ENCODE measurements around the gene ARHGAP33. TPM values are rescaled to one million over a fixed set of nuclear protein-coding genes. Genes with fewer than 3 reads are reported as not detected.

ARHGAP33 gene
- total RNA-seq, 3 donors from 2014 or later = 14.4 to 16.0 (median 14.6) TPM

DNA sequence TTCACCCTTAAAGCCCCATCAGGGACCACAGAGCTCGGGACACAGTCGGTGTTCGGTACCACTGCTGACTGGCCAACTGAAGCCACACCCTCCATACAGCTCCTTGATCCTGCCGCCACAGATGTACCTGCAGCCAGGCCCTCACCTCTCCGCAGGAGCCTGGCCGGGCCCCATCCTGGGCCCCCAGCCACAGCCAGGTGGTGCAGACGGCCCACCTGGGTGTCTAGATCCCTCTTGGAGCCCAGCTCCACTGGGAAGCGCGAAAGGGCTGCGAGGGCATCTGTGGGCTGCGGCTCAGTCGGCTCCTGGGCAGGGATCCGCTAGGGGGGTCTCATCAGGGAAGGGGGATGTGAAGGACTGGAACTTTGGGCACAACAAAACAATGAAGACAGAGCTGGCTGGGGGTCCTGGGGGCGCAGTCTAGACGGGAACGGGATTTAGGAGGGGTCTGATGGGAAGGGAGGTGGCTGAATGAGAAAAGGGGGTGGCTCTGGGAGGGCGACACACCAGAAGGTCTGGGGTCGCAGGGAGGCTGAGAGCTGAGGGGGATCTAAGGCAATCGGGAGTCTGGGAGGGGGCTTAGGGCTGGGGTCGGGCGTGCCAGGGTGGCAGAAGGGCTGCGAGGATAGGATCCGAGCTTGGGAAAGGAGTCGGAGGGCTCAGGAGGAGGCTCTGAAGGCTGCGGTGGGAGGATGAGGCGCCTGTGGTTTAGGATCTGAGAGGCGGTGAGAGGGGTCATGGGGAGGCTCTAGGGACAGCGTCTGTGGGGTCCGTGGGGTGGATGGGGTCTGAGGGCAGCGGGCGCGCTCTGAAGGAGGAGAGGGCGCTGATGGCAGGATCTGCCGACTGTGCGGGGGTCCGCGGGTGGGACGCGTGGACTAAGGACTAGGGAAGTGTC, 21.5 kb downstream of the ARHGAP33 start:
- Histone ChIP-seq H3K36me3 (ENCODE audit: low read depth) (no peaks in the 10 kb centered on the region), H3K9me3 (no peaks in the 10 kb centered on the region), H3K4me3 (no peak overlapping the region), H3K4me1 (ENCODE audit: low read depth) (no peaks in the 10 kb centered on the region)
- intact Hi-C loops (cut with DNase I, micrococcal nuclease) = no loop called here
- ATAC-seq (no peak), DNase-seq (peak in 1 of 3 donors; percentile 19)
- TF ChIP-seq, protein P1, sequence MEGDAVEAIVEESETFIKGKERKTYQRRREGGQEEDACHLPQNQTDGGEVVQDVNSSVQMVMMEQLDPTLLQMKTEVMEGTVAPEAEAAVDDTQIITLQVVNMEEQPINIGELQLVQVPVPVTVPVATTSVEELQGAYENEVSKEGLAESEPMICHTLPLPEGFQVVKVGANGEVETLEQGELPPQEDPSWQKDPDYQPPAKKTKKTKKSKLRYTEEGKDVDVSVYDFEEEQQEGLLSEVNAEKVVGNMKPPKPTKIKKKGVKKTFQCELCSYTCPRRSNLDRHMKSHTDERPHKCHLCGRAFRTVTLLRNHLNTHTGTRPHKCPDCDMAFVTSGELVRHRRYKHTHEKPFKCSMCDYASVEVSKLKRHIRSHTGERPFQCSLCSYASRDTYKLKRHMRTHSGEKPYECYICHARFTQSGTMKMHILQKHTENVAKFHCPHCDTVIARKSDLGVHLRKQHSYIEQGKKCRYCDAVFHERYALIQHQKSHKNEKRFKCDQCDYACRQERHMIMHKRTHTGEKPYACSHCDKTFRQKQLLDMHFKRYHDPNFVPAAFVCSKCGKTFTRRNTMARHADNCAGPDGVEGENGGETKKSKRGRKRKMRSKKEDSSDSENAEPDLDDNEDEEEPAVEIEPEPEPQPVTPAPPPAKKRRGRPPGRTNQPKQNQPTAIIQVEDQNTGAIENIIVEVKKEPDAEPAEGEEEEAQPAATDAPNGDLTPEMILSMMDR (IDR thresholded peaks at IDR 0.05) = no peak

DNA sequence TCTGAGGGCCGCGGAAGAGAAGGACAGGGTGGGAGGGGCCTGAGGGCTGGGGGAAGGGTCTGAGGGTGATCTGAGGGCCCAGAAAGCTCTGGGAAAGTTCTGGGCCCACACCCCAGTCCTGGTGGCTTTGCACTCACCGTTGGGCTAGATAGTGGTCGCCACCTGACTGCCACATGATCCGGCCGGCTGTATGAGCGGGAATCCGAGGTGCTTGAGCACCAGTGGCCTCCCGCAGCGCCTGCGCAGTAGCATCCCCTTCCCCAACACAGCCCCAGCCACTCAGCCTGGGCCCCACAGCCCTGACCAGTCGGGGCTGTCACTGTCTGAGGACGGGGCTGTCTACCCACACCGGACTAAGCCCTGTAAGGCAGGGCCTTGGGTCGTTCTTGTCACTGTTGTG, 22.3 kb downstream of the ARHGAP33 start:
- no peaks in the 10 kb centered on the region for H3K9me3 ChIP-seq
- H3K4me1 ChIP-seq (ENCODE audit: low read depth) = no peaks in the 10 kb centered on the region
- H3K4me3 ChIP-seq = no peak overlapping the region
- TF ChIP-seq, protein P1 (IDR thresholded peaks at IDR 0.05) = no peak
- intact Hi-C loops (cut with DNase I, micrococcal nuclease) = no loop called here
- no peaks in the 10 kb centered on the region for H3K36me3 ChIP-seq (ENCODE audit: low read depth)
- DNase-seq = peak in 1 of 3 donors; percentile 41
- ATAC-seq = no peak

DNA sequence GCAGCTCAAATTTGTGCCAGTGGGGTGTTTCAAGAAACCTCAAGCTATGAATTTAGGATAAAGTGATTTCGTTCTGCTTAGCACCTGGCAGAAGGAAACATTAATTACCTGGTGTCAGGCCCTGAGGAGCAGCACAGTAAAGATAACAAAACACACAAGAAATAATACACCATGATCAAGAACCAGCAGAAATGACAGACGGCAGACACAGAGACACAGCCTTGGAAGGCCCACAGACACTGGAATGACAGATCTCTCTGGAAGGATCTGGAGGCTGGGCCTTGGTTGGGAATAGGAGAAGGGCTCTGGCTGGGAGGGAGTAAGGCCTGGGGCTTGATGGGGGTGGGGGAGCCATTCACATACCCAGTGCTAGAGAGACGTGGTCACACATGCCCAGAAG, 26.5 kb downstream of the ARHGAP33 start:
- Histone ChIP-seq H3K9me3 (no peaks in the 10 kb centered on the region), H3K36me3 (ENCODE audit: low read depth) (no peaks in the 10 kb centered on the region), H3K4me3 (no peak overlapping the region), H3K4me1 (ENCODE audit: low read depth) (no peaks in the 10 kb centered on the region)
- TF ChIP-seq, protein P1 (IDR thresholded peaks at IDR 0.05) = no peak
- intact Hi-C loops (cut with DNase I, micrococcal nuclease) = no loop called here
- DNase-seq = peak in 1 of 3 donors; percentile 8
- no peak for ATAC-seq

- ATAC-seq = no peak
- H3K9me3 ChIP-seq = no peaks in the 10 kb centered on the region
- DNase-seq = peak in 1 of 3 donors; percentile 15
- no peak overlapping the region for H3K4me3 ChIP-seq
- no peaks in the 10 kb centered on the region for H3K4me1 ChIP-seq (ENCODE audit: low read depth)
- TF ChIP-seq, protein P1 (IDR thresholded peaks at IDR 0.05) = no peak
- H3K36me3 ChIP-seq (ENCODE audit: low read depth) = no peaks in the 10 kb centered on the region
- intact Hi-C loops (cut with DNase I, micrococcal nuclease) = no loop called here
Observed at GRCh38 chr19:35805526-35806102, 30.2 kb downstream of the ARHGAP33 start.

GRCh38 chr19:35806597-35806996, 31.2 kb downstream of the ARHGAP33 start:
- Histone ChIP-seq H3K4me3 (no peak overlapping the region), H3K36me3 (ENCODE audit: low read depth) (no peaks in the 10 kb centered on the region), H3K4me1 (ENCODE audit: low read depth) (no peaks in the 10 kb centered on the region), H3K9me3 (no peaks in the 10 kb centered on the region)
- intact Hi-C loops (cut with DNase I, micrococcal nuclease) = no loop called here
- TF ChIP-seq, protein P1 (IDR thresholded peaks at IDR 0.05) = no peak
- ATAC-seq = no peak
- DNase-seq = peak in 1 of 3 donors; percentile 29

All from mucosa of descending colon (tissue), 3 donors.